ENCODE measurements around the gene CACNB1.
A peak's percentile ranks its signal among the peaks of the same experiment; 100 is the strongest.

CACNB1 gene

DNA sequence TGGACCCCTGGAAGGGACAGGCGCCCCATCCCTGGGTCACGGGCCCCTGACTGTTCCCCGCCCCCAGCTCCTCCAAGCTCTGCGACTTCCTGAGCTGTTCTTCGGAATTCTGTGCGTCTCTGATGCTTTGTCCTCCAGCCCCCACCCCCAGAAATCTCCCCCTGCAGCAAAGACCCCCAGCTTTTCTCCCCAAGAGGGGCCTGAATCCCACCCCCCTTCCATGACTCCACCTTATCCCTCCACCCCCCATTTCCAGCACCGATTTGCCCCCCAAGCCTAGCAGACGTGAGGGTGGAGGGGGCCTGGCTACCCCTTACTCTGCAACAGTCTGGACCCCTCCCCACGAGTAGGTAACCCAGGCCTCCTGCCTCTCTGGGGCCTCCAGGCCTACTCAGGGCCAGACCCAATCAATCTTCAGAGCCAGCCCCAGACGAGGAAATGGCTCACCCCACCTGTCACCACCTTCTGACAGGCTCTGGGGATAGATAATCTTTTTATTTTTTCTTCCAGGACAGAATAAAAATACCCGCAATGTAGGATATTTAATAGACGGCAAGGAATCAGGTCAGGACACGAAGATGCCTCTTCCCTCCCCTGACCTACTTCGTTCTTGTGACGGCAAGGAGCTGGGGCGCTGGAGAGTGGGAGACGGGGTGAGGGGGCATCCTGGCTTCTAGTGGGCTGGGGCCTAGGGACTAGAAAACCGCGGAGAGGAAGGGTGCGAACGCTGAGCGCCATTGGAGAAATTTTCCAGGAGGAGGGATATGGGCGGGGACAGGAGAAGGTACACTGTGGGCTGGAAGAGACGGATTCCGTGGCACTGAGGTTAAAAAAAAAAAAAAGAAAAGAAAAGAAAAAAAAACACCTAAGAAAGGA, 45.3 kb downstream of the CACNB1 start:
- Mint-ChIP-seq H3K27ac (no peak overlapping the region), H3K9me3 (peaks cover 10% of the 10 kb centered on the region), H3K27me3 (ENCODE audit: low read depth, poor library complexity) (peaks cover 77% of the 10 kb centered on the region), H3K4me1 (peaks cover 20% of the 10 kb centered on the region), H3K4me3 (peak overlapping the region; percentile 99), H3K36me3 (ENCODE audit: low read depth) (no peaks in the 10 kb centered on the region)
- TF ChIP-seq, protein P1, sequence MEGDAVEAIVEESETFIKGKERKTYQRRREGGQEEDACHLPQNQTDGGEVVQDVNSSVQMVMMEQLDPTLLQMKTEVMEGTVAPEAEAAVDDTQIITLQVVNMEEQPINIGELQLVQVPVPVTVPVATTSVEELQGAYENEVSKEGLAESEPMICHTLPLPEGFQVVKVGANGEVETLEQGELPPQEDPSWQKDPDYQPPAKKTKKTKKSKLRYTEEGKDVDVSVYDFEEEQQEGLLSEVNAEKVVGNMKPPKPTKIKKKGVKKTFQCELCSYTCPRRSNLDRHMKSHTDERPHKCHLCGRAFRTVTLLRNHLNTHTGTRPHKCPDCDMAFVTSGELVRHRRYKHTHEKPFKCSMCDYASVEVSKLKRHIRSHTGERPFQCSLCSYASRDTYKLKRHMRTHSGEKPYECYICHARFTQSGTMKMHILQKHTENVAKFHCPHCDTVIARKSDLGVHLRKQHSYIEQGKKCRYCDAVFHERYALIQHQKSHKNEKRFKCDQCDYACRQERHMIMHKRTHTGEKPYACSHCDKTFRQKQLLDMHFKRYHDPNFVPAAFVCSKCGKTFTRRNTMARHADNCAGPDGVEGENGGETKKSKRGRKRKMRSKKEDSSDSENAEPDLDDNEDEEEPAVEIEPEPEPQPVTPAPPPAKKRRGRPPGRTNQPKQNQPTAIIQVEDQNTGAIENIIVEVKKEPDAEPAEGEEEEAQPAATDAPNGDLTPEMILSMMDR (IDR thresholded peaks at IDR 0.05), result no peak
- peak; percentile 40 for DNase-seq

DNA sequence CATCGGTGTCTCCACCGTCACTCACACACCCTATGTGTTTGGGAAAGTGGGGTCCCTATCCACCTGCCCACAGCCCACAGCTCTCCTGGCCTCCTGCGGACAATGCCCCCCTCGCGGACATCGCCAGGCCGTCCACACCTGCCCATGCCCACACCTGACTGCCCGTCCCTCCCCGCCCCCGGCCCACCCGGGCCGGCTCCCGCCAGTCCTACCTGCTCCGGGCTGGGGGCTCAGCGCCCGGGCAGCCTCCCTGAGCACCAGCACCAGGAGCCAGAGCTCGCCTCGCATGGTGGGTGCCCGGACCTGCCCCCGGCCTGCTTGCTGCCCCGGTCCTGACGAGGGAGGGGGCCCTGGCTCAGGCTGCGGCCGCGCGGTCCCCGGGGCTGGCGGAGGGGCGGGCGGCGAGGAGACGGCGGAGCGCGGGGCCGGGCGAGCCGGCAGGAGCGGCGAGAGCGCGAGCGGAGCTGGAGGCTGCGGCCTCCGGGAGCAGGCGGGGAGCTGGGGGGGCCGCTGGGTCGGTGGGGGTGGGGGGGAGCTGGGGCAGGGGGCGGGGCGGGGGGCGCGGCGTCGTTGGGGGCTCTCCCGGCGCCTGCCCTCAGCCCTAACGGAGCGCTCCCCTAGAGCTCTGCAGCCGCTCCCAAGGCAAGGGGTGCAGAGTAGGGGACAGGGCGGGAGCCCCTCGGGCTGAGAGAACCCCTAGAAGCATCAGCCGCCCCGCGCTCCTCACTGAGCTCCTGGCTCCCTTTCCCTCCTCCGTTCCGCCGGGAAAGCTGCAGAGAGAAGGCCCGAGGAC, 46.1 kb downstream of the CACNB1 start, which contains the start of gene PLXDC1:
Gene PLXDC1, minus strand, starts transcription at position 488 of the 793 bp plus-strand sequence. Its CDS starts 200 bp downstream, at position 288.
- peak within 1 kb of the TSS; percentile 99 for H3K4me3 Mint-ChIP-seq
- no peak within 1 kb of the TSS for H3K27ac Mint-ChIP-seq
- peaks cover 10% of the 10 kb centered on the region for H3K9me3 Mint-ChIP-seq
- TF ChIP-seq, protein P1 (IDR thresholded peaks at IDR 0.05), result no peak
- no peaks in the 10 kb centered on the region for H3K36me3 Mint-ChIP-seq (ENCODE audit: low read depth)
- H3K4me1 Mint-ChIP-seq, result peaks cover 20% of the 10 kb centered on the region
- H3K27me3 Mint-ChIP-seq (ENCODE audit: low read depth, poor library complexity), result peaks cover 74% of the 10 kb centered on the region
- DNase-seq, result peak; percentile 68

DNA sequence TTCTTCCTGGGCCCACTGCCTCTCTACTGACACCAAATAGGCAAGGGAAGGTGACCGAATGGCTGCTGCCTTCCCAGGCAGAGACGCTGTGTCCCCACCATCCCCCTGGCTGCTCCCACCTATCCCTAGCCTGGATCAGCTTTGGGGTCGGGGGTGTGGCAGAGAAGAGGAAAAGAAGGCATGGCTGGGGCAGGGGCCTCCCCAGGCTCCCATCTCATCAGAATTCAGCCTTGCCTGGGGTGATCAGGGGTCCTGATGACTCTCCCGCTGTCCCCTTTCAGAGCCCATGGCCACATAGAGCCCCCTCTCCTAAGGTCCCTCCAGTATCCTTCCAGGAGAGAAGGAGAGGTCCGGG, 46.7 kb downstream of the CACNB1 start:
- peaks cover 10% of the 10 kb centered on the region for H3K9me3 Mint-ChIP-seq
- H3K27me3 Mint-ChIP-seq (ENCODE audit: low read depth, poor library complexity), result peaks cover 73% of the 10 kb centered on the region
- DNase-seq, result no peak
- H3K27ac Mint-ChIP-seq, result no peak overlapping the region
- H3K36me3 Mint-ChIP-seq (ENCODE audit: low read depth), result no peaks in the 10 kb centered on the region
- TF ChIP-seq, protein P1 (IDR thresholded peaks at IDR 0.05), result no peak
- H3K4me3 Mint-ChIP-seq, result peak overlapping the region; percentile 80
- peaks cover 20% of the 10 kb centered on the region for H3K4me1 Mint-ChIP-seq

DNA sequence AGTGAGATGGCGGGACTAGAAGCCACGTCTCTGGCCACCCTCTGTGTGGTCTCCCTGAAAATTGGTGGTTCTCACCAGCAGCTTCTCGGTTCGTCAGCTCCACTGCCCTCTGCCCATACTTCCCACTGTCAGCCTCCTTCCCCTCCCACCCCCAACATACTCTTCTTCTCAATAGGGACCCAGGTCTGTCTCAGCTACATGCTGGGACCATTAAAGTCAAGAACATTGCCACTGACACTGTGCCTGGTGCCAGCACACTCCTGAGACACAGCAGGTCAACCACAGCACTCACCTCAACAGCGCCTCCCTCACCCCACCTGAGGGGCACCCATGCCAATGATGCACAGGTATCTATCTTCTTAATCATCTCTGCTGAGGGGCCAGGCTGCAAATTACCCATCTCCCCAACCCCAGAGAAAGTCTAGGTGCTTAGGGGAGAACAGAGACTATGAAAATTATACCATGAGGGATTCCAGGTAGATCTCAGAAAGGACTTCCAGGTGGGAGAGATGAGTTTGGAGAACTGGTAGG, 47.3 kb downstream of the CACNB1 start:
- Mint-ChIP-seq H3K27me3 (ENCODE audit: low read depth, poor library complexity) (peaks cover 73% of the 10 kb centered on the region), H3K36me3 (ENCODE audit: low read depth) (no peaks in the 10 kb centered on the region), H3K9me3 (peaks cover 10% of the 10 kb centered on the region), H3K4me1 (peaks cover 20% of the 10 kb centered on the region), H3K27ac (no peak overlapping the region), H3K4me3 (peak overlapping the region; percentile 80)
- no peak for DNase-seq
- TF ChIP-seq, protein P1 (IDR thresholded peaks at IDR 0.05), result no peak

DNA sequence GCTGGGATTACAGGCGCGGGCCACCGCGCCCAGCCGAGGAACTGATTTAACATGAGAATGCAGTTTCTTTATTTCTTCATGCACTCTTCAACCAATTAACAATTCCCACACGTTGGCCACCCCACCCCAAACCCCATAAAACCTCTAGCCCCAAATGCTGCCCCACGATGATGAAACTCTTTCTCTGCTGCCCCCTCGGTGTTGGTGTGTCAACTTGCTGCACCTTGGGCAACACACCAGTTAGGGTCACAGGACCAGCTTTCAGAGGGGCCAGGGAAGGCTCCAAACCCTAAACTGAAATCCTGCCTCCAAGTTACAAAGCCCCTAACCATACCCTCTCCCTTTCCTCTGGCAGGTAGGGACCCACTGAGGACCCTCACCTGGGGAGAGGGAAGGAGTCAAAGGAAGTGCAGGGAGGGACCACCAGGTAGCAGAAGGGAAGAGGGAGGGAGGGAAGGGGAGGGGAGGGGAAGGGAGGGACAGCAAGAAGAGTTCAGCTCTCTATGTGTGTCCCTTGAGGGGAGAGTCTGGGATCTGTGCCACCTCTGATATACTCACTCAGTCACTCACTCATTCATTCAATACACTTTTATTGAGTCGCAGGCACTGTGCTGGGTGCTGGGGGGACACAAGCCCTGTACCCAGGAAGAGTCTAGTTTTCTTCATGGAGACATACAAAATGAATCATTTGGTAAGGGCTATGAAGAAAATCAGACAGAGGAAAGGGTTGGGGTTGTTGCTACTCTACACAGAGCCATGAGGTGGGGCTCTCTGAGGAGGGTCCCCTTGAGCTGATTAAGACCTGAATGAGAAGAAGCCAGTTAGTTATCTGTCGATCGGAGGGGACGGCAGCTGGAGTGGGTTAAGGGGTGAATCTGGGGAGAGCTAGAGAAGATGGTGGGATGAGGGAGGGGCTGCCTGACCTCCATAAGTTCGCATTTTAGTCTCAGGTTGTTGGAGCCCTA, 50.0 kb downstream of the CACNB1 start:
- Mint-ChIP-seq H3K4me1 (peaks cover 9% of the 10 kb centered on the region), H3K27ac (no peak overlapping the region), H3K36me3 (ENCODE audit: low read depth) (no peaks in the 10 kb centered on the region), H3K4me3 (no peak overlapping the region), H3K9me3 (no peaks in the 10 kb centered on the region), H3K27me3 (ENCODE audit: low read depth, poor library complexity) (peaks cover 55% of the 10 kb centered on the region)
- TF ChIP-seq, protein P1 (IDR thresholded peaks at IDR 0.05), result no peak
- no peak for DNase-seq

All from nephron progenitor cell (in vitro differentiated cells).